Calu3 (cell line): ENCODE data around the gene TCP10L. TPM values are rescaled to one million over a fixed set of nuclear protein-coding genes. Genes with fewer than 3 reads are reported as not detected.

Experiments
- BruUV-seq: library from RNA; stranded (reverse); fragments of 400-500 nt; replicated peaks from 2 replicates; lab custom pipeline; 2021; lab: Mats Ljungman, UMichigan
- CTCF ChIA-PET: fragments of 300-600 bp; sonication (Branson Sonifier 250); formaldehyde crosslinking; loops from one replicate; lab custom pipeline; 2022; ENCODE audit warnings: antibody characterized with exemption; lab: Charles Lee
- DNase-seq: peaks from one replicate; pipeline ENCODE4 v3.0.0; 2022
- H3K27ac Mint-ChIP-seq: one replicate; pipeline ENCODE4 v1.8.0; 2022; ENCODE audit warnings: mixed read lengths; ENCODE audit not compliant: unreplicated experiment
- H3K27me3 Mint-ChIP-seq: one replicate; pipeline ENCODE4 v1.8.0; 2022; ENCODE audit warnings: mixed read lengths; ENCODE audit not compliant: unreplicated experiment
- H3K36me3 Mint-ChIP-seq: one replicate; pipeline ENCODE4 v1.8.0; 2022; ENCODE audit warnings: mild to moderate bottlenecking, moderate library complexity, mixed read lengths; ENCODE audit not compliant: insufficient read depth, unreplicated experiment
- H3K4me1 Mint-ChIP-seq: one replicate; pipeline ENCODE4 v1.8.0; 2022; ENCODE audit warnings: mild to moderate bottlenecking, low read depth, mixed read lengths; ENCODE audit not compliant: unreplicated experiment
- H3K4me3 Mint-ChIP-seq: one replicate; pipeline ENCODE4 v1.8.0; 2022; ENCODE audit warnings: mild to moderate bottlenecking, low read depth, moderate library complexity, mixed read lengths; ENCODE audit not compliant: unreplicated experiment
- H3K9me3 Mint-ChIP-seq: one replicate; pipeline ENCODE4 v1.8.0; 2022; ENCODE audit warnings: low read depth, mixed read lengths; ENCODE audit not compliant: unreplicated experiment
- CTCF ChIP-seq: fragments of 200-600 bp; IDR thresholded peaks from one replicate; pipeline ENCODE4 v1.8.0; 2022; ENCODE audit warnings: antibody characterized with exemption; ENCODE audit not compliant: unreplicated experiment
- intact Hi-C: fragments of 100-400 bp; cut with micrococcal nuclease; formaldehyde crosslinking; loops from one replicate; pipeline ENCODE4 v1.10.0; 2022; ENCODE audit not compliant: unreplicated experiment
- total RNA-seq: library from RNA; stranded (reverse); gene quantifications from 2 replicates; pipeline ENCODE4 v1.2.3, GENCODE V29; 2022

Gene TCP10L
- total RNA-seq, 1 experiment from 2014 or later, result not detected

DNA sequence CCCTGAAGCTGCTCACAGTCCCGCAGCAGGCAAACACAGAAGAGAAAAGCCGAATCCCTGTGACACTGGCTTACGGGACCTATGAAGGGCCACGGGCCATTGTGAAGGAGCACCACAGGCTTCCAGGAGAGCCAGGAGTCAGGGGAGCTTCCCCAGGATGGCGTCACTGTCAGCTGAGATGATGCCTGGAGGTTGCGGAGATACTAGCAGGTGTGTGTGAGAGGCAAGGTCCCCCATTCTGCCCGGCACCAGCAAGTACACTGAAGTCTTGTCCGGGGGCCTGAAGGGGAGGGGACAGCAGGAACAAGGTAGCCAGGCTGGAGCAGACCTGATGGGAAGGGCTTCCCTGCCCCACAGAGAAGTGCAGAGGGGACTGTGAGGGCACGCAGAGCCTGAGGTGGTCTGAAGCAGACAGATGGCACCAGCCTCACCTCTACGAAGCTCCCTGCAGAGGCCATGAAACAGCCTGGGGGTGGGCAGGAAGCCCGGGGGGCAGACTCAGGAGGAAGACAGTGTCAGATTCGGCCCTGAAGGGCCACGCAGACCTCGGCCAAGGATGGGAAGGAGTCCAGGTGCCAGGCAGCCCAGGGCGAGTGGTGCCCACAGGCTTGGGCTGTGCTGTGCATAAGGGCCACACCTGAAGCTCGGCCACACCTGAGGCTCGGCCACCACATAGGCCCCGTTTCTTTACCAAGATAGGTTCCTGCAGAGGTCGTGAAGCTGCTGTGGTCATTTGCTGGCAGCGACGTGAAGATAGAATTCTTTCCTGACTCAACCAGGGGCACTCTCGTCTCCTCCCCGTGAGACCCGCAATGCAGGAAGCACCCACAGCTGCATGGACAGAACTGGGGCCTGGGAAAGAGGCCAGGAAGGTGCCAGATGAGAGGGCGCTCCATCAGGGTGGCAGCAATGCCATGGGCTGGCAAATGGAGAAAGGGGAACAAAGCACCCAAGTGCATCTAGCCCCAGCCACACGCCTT lies 10.1 kb downstream of the TCP10L start:
- intact Hi-C loops, result no loop called here
- no peak for DNase-seq
- H3K4me3 Mint-ChIP-seq, result no peak overlapping the region
- H3K4me1 Mint-ChIP-seq, result no peaks in the 10 kb centered on the region
- H3K9me3 Mint-ChIP-seq, result no peaks in the 10 kb centered on the region
- CTCF ChIA-PET, result no interaction called here
- no TSS peak for BruUV-seq
- no peak for TF ChIP-seq CTCF
- H3K27me3 Mint-ChIP-seq, result no peaks in the 10 kb centered on the region
- no peak overlapping the region for H3K27ac Mint-ChIP-seq
- H3K36me3 Mint-ChIP-seq, result no peaks in the 10 kb centered on the region

DNA sequence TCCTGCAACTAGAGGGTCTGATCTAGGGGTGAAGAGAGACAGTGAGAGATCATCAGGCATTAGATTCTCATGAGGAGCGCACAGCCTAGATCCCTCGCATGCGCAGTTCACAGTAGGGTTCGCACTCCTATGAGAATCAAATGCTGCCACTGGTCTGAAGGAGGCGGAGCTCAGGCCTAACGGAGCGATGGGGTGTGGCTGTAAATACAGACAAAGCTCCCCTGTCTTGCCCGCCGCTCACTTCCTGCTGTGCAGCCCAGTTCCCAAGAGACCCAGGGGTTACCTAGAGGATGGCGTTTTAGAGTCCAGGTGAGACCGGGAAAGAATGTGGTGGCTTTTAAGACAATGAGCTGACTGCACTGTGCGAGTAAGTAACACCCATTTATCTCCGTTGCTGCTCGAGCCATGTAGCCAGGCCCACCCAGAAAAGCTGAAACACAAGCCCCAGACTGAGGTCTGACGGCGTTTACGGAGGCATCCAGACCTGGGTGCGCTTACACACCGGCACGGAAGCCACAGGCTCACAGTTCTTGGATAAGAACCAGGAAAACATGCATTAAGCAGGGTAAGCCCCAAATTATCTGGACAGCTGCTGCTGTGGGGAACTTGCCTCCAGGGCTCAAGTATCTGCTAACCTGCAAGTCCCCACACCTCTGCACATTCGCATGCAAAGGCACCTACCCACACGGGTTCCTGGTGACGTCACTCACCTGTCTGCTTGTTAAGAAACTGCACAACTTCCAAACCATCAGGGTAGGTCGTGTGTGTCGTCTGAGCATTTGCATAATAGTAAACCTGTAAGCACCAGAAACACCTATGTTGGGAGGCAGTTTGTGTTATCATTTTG lies 12.5 kb downstream of the TCP10L start:
- peak; percentile 70 for DNase-seq
- H3K9me3 Mint-ChIP-seq, result no peaks in the 10 kb centered on the region
- H3K27me3 Mint-ChIP-seq, result no peaks in the 10 kb centered on the region

GRCh38 chr21:32570456-32570855 lies 14.9 kb downstream of the TCP10L start:
- Mint-ChIP-seq H3K36me3 (no peaks in the 10 kb centered on the region), H3K4me1 (no peaks in the 10 kb centered on the region), H3K27ac (no peak overlapping the region), H3K9me3 (no peaks in the 10 kb centered on the region), H3K27me3 (no peaks in the 10 kb centered on the region), H3K4me3 (peak overlapping the region; percentile 78)
- BruUV-seq, result no TSS peak
- TF ChIP-seq CTCF, result no peak
- DNase-seq, result no peak
- CTCF ChIA-PET, result interaction anchor here (0.7 to 1.7 kb wide), 3 partner anchors 10 to 170 kb away, joined by 3 to 7 read pairs (median 4); no protein-coding TSS in a partner anchor
- intact Hi-C loops, result no loop called here

More for the DNA sequence above, 12.5 kb downstream of the TCP10L start:
- H3K4me3 Mint-ChIP-seq, result peak overlapping the region; percentile 34
- no peaks in the 10 kb centered on the region for H3K36me3 Mint-ChIP-seq
- CTCF ChIA-PET, result interaction anchor here (0.7 kb wide), 1 partner anchor 28 kb away, joined by 3 read pairs; no protein-coding TSS in a partner anchor
- no peaks in the 10 kb centered on the region for H3K4me1 Mint-ChIP-seq
- TF ChIP-seq CTCF, result no peak
- BruUV-seq, result TSS peak; percentile 73
- H3K27ac Mint-ChIP-seq, result no peak overlapping the region
- intact Hi-C loops, result no loop called here
